Astrocyte (in vitro differentiated cells and primary cell): Measurements from ENCODE around the gene TAF5L.

Experiments used
- EZH2 ChIP-seq: IDR thresholded peaks from 2 replicates; pipeline ENCODE4 v1.6.1; 2012; ENCODE audit warnings: mild to moderate bottlenecking, low read length, inconsistent platforms; ENCODE audit not compliant: insufficient read depth
- TF ChIP-seq, protein P1 (sequence below): IDR thresholded peaks from 2 replicates; pipeline ENCODE4 v1.5.1; 2011; ENCODE audit warnings: low read depth, mild to moderate bottlenecking, inconsistent platforms, low read length, moderate library complexity; ENCODE audit not compliant: insufficient read depth

DNA sequence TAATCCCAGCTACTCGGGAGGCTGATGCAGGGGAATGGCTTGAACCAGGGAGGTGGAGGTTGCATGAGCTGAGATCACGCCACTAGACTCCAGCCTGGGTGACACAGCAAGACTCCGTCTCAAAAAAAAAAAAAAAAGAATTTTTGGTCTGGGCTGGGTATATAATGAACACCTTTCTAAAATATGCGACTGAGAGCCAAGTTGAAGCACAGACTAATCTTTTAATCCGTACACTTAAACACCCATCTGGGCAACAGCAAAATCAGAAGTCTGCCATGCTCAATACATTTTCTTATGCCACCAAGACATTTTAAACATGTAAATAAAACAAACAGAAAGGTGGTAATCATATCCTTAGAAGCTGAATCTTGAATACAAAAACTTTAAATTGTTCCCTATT, 35.8 kb downstream of the TAF5L start:
- TF ChIP-seq, protein P1, sequence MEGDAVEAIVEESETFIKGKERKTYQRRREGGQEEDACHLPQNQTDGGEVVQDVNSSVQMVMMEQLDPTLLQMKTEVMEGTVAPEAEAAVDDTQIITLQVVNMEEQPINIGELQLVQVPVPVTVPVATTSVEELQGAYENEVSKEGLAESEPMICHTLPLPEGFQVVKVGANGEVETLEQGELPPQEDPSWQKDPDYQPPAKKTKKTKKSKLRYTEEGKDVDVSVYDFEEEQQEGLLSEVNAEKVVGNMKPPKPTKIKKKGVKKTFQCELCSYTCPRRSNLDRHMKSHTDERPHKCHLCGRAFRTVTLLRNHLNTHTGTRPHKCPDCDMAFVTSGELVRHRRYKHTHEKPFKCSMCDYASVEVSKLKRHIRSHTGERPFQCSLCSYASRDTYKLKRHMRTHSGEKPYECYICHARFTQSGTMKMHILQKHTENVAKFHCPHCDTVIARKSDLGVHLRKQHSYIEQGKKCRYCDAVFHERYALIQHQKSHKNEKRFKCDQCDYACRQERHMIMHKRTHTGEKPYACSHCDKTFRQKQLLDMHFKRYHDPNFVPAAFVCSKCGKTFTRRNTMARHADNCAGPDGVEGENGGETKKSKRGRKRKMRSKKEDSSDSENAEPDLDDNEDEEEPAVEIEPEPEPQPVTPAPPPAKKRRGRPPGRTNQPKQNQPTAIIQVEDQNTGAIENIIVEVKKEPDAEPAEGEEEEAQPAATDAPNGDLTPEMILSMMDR: no peak
- no peak for TF ChIP-seq EZH2
